Measurements from ENCODE around the gene KIF15. TPM values are rescaled to one million over a fixed set of nuclear protein-coding genes. Genes with fewer than 3 reads are reported as not detected.
A peak's percentile ranks its signal among the peaks of the same experiment; 100 is the strongest.

The KIF15 gene
- total and polyA plus RNA-seq, 2 experiments from 2014 or later = 2.7 to 6.4 TPM

GRCh38 chr3:44902628-44903027 lies 141.0 kb downstream of the KIF15 start:
- no peak for TF ChIP-seq CTCF (IDR thresholded peaks at IDR 0.05; ENCODE audit: low read depth, low read length)
- peak in 1 of 2 donors; percentile 37 for DNase-seq (ENCODE audit: low read depth in 1 of 2, low spot score in 1 of 2)
- H3K4me3 ChIP-seq = no peak overlapping the region
- no peak overlapping the region for H3K27ac ChIP-seq
- no peaks in the 10 kb centered on the region for H3K36me3 ChIP-seq
- H3K4me1 ChIP-seq (ENCODE audit: low read depth) = peaks cover 16% of the 10 kb centered on the region
- H3K9me3 ChIP-seq (ENCODE audit: low read depth) = no peaks in the 10 kb centered on the region
- no peaks in the 10 kb centered on the region for H3K27me3 ChIP-seq

Other genes with a start within 250 kb of the KIF15 start
- 24.9 and 27.4 TPM in 2 replicates for gene ZKSCAN7, start 206.6 kb upstream of the KIF15 start, total RNA-seq
- gene ZKSCAN7, start 206.6 kb upstream of the KIF15 start, polyA plus RNA-seq = 13.4 and 14.0 TPM in 2 replicates
- 5.8 and 7.1 TPM in 2 replicates for gene ZNF660, start 176.8 kb upstream of the KIF15 start, total RNA-seq
- 5.5 and 5.6 TPM in 2 replicates for gene ZNF660, start 176.8 kb upstream of the KIF15 start, polyA plus RNA-seq
- gene ZNF197, start 136.8 kb upstream of the KIF15 start, total RNA-seq = 22.3 and 52.5 TPM in 2 replicates
- gene ZNF197, start 136.8 kb upstream of the KIF15 start, polyA plus RNA-seq = 13.0 and 35.0 TPM in 2 replicates
- gene ZNF35, start 113.1 kb upstream of the KIF15 start, total RNA-seq = 10.6 and 14.7 TPM in 2 replicates
- 8.6 and 8.9 TPM in 2 replicates for gene ZNF35, start 113.1 kb upstream of the KIF15 start, polyA plus RNA-seq
- 1.1 and 2.0 TPM in 2 replicates for gene ZNF502, start 49.1 kb upstream of the KIF15 start, total RNA-seq
- 1.9 and 2.9 TPM in 2 replicates for gene ZNF502, start 49.1 kb upstream of the KIF15 start, polyA plus RNA-seq
- gene ZNF501, start 32.2 kb upstream of the KIF15 start, total RNA-seq = 4.8 and 11.5 TPM in 2 replicates
- 4.7 and 5.4 TPM in 2 replicates for gene ZNF501, start 32.2 kb upstream of the KIF15 start, polyA plus RNA-seq
- 30.4 and 33.7 TPM in 2 replicates for gene KIAA1143, start 175 bp upstream of the KIF15 start, total RNA-seq
- gene KIAA1143, start 175 bp upstream of the KIF15 start, polyA plus RNA-seq = 20.9 and 24.2 TPM in 2 replicates
- gene TMEM42, start 100.1 kb downstream of the KIF15 start, total RNA-seq = 25.5 and 27.3 TPM in 2 replicates
- 38.8 and 39.6 TPM in 2 replicates for gene TMEM42, start 100.1 kb downstream of the KIF15 start, polyA plus RNA-seq
- not detected in 2 replicates for gene TGM4, start 112.8 kb downstream of the KIF15 start, total RNA-seq
- 0.84 TPM in 1 of 2 replicates, not detected in the other for gene TGM4, start 112.8 kb downstream of the KIF15 start, polyA plus RNA-seq
- 50.2 and 60.3 TPM in 2 replicates for gene ZDHHC3, start 214.4 kb downstream of the KIF15 start, total RNA-seq
- 43.8 and 47.8 TPM in 2 replicates for gene ZDHHC3, start 214.4 kb downstream of the KIF15 start, polyA plus RNA-seq
- gene EXOSC7, start 214.4 kb downstream of the KIF15 start, total RNA-seq = 47.7 and 61.1 TPM in 2 replicates
- 66.9 and 70.4 TPM in 2 replicates for gene EXOSC7, start 214.4 kb downstream of the KIF15 start, polyA plus RNA-seq